Measurements from ENCODE around the gene FNDC1.

- TF ChIP-seq, protein P1, sequence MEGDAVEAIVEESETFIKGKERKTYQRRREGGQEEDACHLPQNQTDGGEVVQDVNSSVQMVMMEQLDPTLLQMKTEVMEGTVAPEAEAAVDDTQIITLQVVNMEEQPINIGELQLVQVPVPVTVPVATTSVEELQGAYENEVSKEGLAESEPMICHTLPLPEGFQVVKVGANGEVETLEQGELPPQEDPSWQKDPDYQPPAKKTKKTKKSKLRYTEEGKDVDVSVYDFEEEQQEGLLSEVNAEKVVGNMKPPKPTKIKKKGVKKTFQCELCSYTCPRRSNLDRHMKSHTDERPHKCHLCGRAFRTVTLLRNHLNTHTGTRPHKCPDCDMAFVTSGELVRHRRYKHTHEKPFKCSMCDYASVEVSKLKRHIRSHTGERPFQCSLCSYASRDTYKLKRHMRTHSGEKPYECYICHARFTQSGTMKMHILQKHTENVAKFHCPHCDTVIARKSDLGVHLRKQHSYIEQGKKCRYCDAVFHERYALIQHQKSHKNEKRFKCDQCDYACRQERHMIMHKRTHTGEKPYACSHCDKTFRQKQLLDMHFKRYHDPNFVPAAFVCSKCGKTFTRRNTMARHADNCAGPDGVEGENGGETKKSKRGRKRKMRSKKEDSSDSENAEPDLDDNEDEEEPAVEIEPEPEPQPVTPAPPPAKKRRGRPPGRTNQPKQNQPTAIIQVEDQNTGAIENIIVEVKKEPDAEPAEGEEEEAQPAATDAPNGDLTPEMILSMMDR (IDR thresholded peaks at IDR 0.05): no peak
- no peak for TF ChIP-seq ZFX (IDR thresholded peaks at IDR 0.05; ENCODE audit: borderline replicate concordance)
These were observed 146.4 kb downstream of the FNDC1 start for GRCh38 chr6:159315562-159315961.
